Thyroid gland (tissue), 4 donors: ENCODE results near the gene WEE1. TPM values are rescaled to one million over a fixed set of nuclear protein-coding genes. Genes with fewer than 3 reads are reported as not detected.

ENCODE experiments used
- DNase-seq, 2 donors: peaks; one replicate each; pipeline ENCODE4 v3.0.0-alpha.2; 2019
- H3K27ac ChIP-seq, 3 donors: fragments of 200-600 bp; sonication (generic); 1 replicate in 2 of 3; 2 replicates in 1 of 3; pipeline ENCODE4 v1.5.1; 2016 to 2019; ENCODE audit warnings: mild to moderate bottlenecking in 1 of 3, moderate library complexity in 1 of 3
- H3K27me3 ChIP-seq: fragments of 200-600 bp; sonication (generic); one replicate; pipeline ENCODE4 v1.5.1; 2019
- H3K36me3 ChIP-seq, 2 donors: fragments of 200-600 bp; sonication (generic); one replicate each; pipeline ENCODE4 v1.5.1; 2016 to 2019
- H3K4me1 ChIP-seq, 2 donors: fragments of 200-600 bp; sonication (generic); one replicate each; pipeline ENCODE4 v1.5.1; 2017 to 2019
- H3K4me3 ChIP-seq, 3 donors: fragments of 200-600 bp; sonication (generic); replicated peaks in 1 of 3; 1 replicate in 2 of 3; 2 replicates in 1 of 3; pipeline ENCODE4 v1.5.1; 2016; ENCODE audit warnings: mild to moderate bottlenecking in 1 of 3
- H3K9me3 ChIP-seq: fragments of 200-600 bp; sonication (generic); one replicate; pipeline ENCODE4 v1.5.1; 2017
- CTCF ChIP-seq, 6 experiments: fragments of 200-600 bp in 3 of 6; fragments of 450-650 bp in 3 of 6; sonication (generic) in 3 of 6; IDR thresholded peaks; one replicate each; pipeline ENCODE4 v1.5.1; 2016 to 2019; ENCODE audit warnings: antibody characterized with exemption in 6 of 6, mild to moderate bottlenecking in 2 of 6, inconsistent platforms in 1 of 6, moderate library complexity in 1 of 6
- POLR2A ChIP-seq, 2 donors: fragments of 450-650 bp; IDR thresholded peaks; one replicate each; pipeline ENCODE4 v1.6.1; 2017; ENCODE audit warnings: antibody characterized with exemption in 2 of 2, mild to moderate bottlenecking in 2 of 2, moderate library complexity in 1 of 2
- WGBS, 2 donors: methylation state at CpG; one replicate each; pipeline ENCODE4 v1.1.5; 2017; 5-methylcytosine and 5-hydroxymethylcytosine counted together
- intact Hi-C: fragments of 100-400 bp; cut with DNase I; formaldehyde crosslinking; loops from one replicate; pipeline ENCODE4 v1.15.1; 2023
- total RNA-seq, 4 donors: library from RNA; depleted of rRNA; stranded (reverse); fragments of >200 nt; gene quantifications; one replicate each; pipeline ENCODE4 v1.2.3, GENCODE V29; 2016

WEE1 gene
- total RNA-seq, 4 donors from 2014 or later: 29.6 to 35.6 (median 32.5) TPM

- intact Hi-C loops: no loop called here
- no peaks in the 10 kb centered on the region for H3K27me3 ChIP-seq
- H3K27ac ChIP-seq: no peak overlapping the region
- H3K36me3 ChIP-seq: no peaks in the 10 kb centered on the region
- no peak for DNase-seq
- H3K4me1 ChIP-seq: peaks cover 0 to 11% of the 10 kb centered on the region in 2 donors
- TF ChIP-seq POLR2A (IDR thresholded peaks at IDR 0.05): no peak
- no peak for TF ChIP-seq CTCF (IDR thresholded peaks at IDR 0.05)
- H3K9me3 ChIP-seq: no peaks in the 10 kb centered on the region
- no peak overlapping the region for H3K4me3 ChIP-seq
These were observed 51.0 kb downstream of the WEE1 start for GRCh38 chr11:9624448-9624847.

- no peaks in the 10 kb centered on the region for H3K9me3 ChIP-seq
- H3K27ac ChIP-seq: no peak overlapping the region
- peaks cover 0 to 11% of the 10 kb centered on the region in 2 donors for H3K4me1 ChIP-seq
- 46 to 57% methylated on average over 6 of the region's 6 CpGs for WGBS, 2 donors
- no peak overlapping the region for H3K4me3 ChIP-seq
- no peaks in the 10 kb centered on the region for H3K27me3 ChIP-seq
- peak; percentile 80 to 92 for DNase-seq
- intact Hi-C loops: no loop called here
- no peaks in the 10 kb centered on the region for H3K36me3 ChIP-seq
- no peak for TF ChIP-seq POLR2A (IDR thresholded peaks at IDR 0.05)
- no peak for TF ChIP-seq CTCF (IDR thresholded peaks at IDR 0.05)
These were observed 51.7 kb downstream of the WEE1 start for GRCh38 chr11:9625162-9625561.

- TF ChIP-seq POLR2A (IDR thresholded peaks at IDR 0.05) (no peak), CTCF (IDR thresholded peaks at IDR 0.05) (no peak)
- DNase-seq: no peak
- Histone ChIP-seq H3K36me3 (no peaks in the 10 kb centered on the region), H3K27me3 (no peaks in the 10 kb centered on the region), H3K4me1 (peaks cover 0 to 11% of the 10 kb centered on the region in 2 donors), H3K9me3 (no peaks in the 10 kb centered on the region), H3K27ac (no peak overlapping the region), H3K4me3 (no peak overlapping the region)
- WGBS, 2 donors: 68 to 80% methylated on average over 3 of the region's 3 CpGs
- intact Hi-C loops: no loop called here
These were observed 52.3 kb downstream of the WEE1 start for GRCh38 chr11:9625728-9626127.

GRCh38 chr11:9626496-9627394 lies 53.3 kb downstream of the WEE1 start:
- no peak for DNase-seq
- 72 to 75% methylated on average over 12 of the region's 12 CpGs for WGBS, 2 donors
- H3K4me1 ChIP-seq: peaks cover 0 to 11% of the 10 kb centered on the region in 2 donors
- H3K4me3 ChIP-seq: no peak overlapping the region
- H3K27ac ChIP-seq: peak overlapping the region in 1 of 3 donors; percentile 24
- intact Hi-C loops: no loop called here
- no peaks in the 10 kb centered on the region for H3K27me3 ChIP-seq
- H3K9me3 ChIP-seq: no peaks in the 10 kb centered on the region
- no peaks in the 10 kb centered on the region for H3K36me3 ChIP-seq
- TF ChIP-seq POLR2A (IDR thresholded peaks at IDR 0.05): no peak

- Histone ChIP-seq H3K36me3 (no peaks in the 10 kb centered on the region), H3K9me3 (no peaks in the 10 kb centered on the region), H3K4me1 (peaks cover 0 to 11% of the 10 kb centered on the region in 2 donors), H3K27ac (no peak overlapping the region), H3K4me3 (no peak overlapping the region), H3K27me3 (no peaks in the 10 kb centered on the region)
- TF ChIP-seq POLR2A (IDR thresholded peaks at IDR 0.05): no peak
- no peak for TF ChIP-seq CTCF (IDR thresholded peaks at IDR 0.05)
- intact Hi-C loops: no loop called here
- DNase-seq: peak; percentile 23 to 38
- WGBS, 2 donors: 70 to 77% methylated on average over 6 of the region's 6 CpGs
These were observed 55.6 kb downstream of the WEE1 start for GRCh38 chr11:9629064-9629463.
